PC-9 (cell line): Measurements from ENCODE around the gene LCLAT1. TPM values are rescaled to one million over a fixed set of nuclear protein-coding genes. Genes with fewer than 3 reads are reported as not detected.

Source experiments
- BruUV-seq: library from RNA; stranded (reverse); fragments of 400-500 nt; replicated peaks from 2 replicates; lab custom pipeline; 2021; lab: Mats Ljungman, UMichigan
- CTCF ChIA-PET: fragments of 300-600 bp; sonication (Branson Sonifier 250); formaldehyde crosslinking; loops from one replicate; lab custom pipeline; 2022; ENCODE audit warnings: antibody characterized with exemption; lab: Charles Lee
- POLR2A ChIA-PET: fragments of 300-600 bp; sonication (Branson Sonifier 250); formaldehyde crosslinking; loops from one replicate; lab custom pipeline; 2022; ENCODE audit warnings: antibody characterized with exemption; ENCODE audit not compliant: unreplicated experiment; lab: Charles Lee
- DNase-seq, 2 experiments: peaks; one replicate each; pipeline versions ENCODE4 v3.0.0 to v3.0.0-alpha.2; 2015 to 2022; ENCODE audit warnings: mixed read lengths in 1 of 2
- H2AFZ ChIP-seq: fragments of 200-600 bp; sonication (generic); 2 replicates; pipeline ENCODE4 v1.8.1; 2017; ENCODE audit warnings: antibody characterized with exemption
- H3F3A ChIP-seq: fragments of 200-600 bp; sonication (generic); 2 replicates; pipeline ENCODE4 v1.8.1; 2017; ENCODE audit warnings: antibody characterized with exemption, mild to moderate bottlenecking, low read depth; ENCODE audit not compliant: insufficient read depth
- H3K27ac ChIP-seq: fragments of 200-600 bp; sonication (generic); 2 replicates; pipeline ENCODE4 v1.6.1; 2016; ENCODE audit warnings: mixed run types
- H3K27me3 ChIP-seq: fragments of 200-600 bp; sonication (generic); 2 replicates; pipeline ENCODE4 v1.6.1; 2016; ENCODE audit warnings: low read depth, mixed run types; ENCODE audit not compliant: insufficient read depth
- H3K36me3 ChIP-seq: fragments of 200-600 bp; sonication (generic); 2 replicates; pipeline ENCODE4 v1.6.1; 2016; ENCODE audit warnings: low read depth, mixed run types
- H3K4me1 ChIP-seq: fragments of 200-600 bp; sonication (generic); replicated peaks from 2 replicates; pipeline ENCODE4 v1.6.1; 2016; ENCODE audit warnings: mixed run types; ENCODE audit not compliant: insufficient read depth
- H3K4me2 ChIP-seq: fragments of 200-600 bp; sonication (generic); 2 replicates; pipeline ENCODE4 v1.6.1; 2017; ENCODE audit warnings: mixed run types
- H3K4me3 ChIP-seq: fragments of 200-600 bp; sonication (generic); 2 replicates; pipeline ENCODE4 v1.6.1; 2016; ENCODE audit warnings: mixed run types
- H3K79me2 ChIP-seq: fragments of 200-600 bp; sonication (generic); 2 replicates; pipeline ENCODE4 v1.6.1; 2017; ENCODE audit warnings: low read depth, mixed run types
- H3K9me2 ChIP-seq: fragments of 200-600 bp; sonication (generic); 2 replicates; pipeline ENCODE4 v1.8.1; 2017; ENCODE audit warnings: mild to moderate bottlenecking; ENCODE audit not compliant: insufficient read depth
- H3K9me3 ChIP-seq: fragments of 200-600 bp; sonication (generic); 2 replicates; pipeline ENCODE4 v1.8.1; 2016; ENCODE audit warnings: low read depth; ENCODE audit not compliant: insufficient read depth
- H4K20me1 ChIP-seq: fragments of 200-600 bp; sonication (generic); 2 replicates; pipeline ENCODE4 v1.8.1; 2017; ENCODE audit not compliant: insufficient read depth
- CTCF ChIP-seq: fragments of 200-600 bp; sonication (generic); conservative IDR thresholded peaks from 2 replicates; pipeline ENCODE4 v1.6.1; 2017; ENCODE audit warnings: mixed run types, antibody characterized with exemption, mild to moderate bottlenecking, moderate library complexity
- EZH2 ChIP-seq: fragments of 200-600 bp; sonication (generic); IDR thresholded peaks from 2 replicates; pipeline ENCODE4 v1.8.0; 2017; ENCODE audit warnings: antibody characterized with exemption, low read depth
- intact Hi-C: fragments of 100-400 bp; cut with micrococcal nuclease; formaldehyde crosslinking; loops from one replicate; pipeline ENCODE4 v1.10.0; 2022; ENCODE audit not compliant: unreplicated experiment
- total RNA-seq: library from RNA; stranded (reverse); gene quantifications from 2 replicates; pipeline ENCODE4 v1.2.3, GENCODE V29; 2021

Gene LCLAT1
- total RNA-seq, 1 experiment from 2014 or later: 35.7 TPM

DNA sequence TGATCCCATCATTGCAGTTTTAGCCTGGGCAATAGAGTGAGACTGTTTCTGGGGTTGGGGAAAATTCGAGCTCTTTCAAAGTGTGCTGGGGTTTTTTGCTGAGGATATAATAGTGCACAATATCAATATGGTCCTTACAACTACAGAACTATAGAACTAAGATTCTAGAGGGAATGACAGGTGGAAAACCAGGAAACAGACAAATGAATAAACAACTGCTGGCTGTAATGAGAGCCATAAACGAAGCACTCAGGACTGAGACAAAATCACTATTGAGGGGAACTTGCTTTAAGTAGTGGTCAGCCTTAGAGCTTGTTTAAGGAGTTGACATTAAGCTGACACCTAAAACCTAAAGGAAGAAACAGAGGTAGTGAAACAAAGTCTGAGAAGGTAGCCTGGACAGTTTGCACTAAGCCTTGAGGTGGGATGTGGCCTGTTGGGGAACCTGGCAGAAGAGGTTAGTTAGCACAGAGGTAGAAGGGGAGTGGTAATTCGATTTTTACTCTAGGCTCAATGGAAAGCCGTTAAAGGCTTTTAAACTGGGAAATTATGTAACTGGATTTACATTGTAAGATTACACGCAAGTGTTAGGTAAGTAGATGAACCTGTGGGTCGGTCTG lies 33.8 kb downstream of the LCLAT1 start:
- TF ChIP-seq EZH2 (no peak), CTCF (no peak)
- Histone ChIP-seq H3K4me3 (no peak overlapping the region), H4K20me1 (peaks cover 6% of the 10 kb centered on the region; the same call in 1 of the 2 replicates), H3K4me2 (no peak overlapping the region), H3K4me1 (no peaks in the 10 kb centered on the region), H3K79me2 (peaks cover 36% of the 10 kb centered on the region), H3K9me3 (no peaks in the 10 kb centered on the region), H3K27me3 (no peaks in the 10 kb centered on the region), H3K27ac (no peak overlapping the region), H3K36me3 (no peaks in the 10 kb centered on the region), H3K9me2 (no peaks in the 10 kb centered on the region), H3F3A (no peaks in the 10 kb centered on the region), H2AFZ (no peak overlapping the region)
- POLR2A ChIA-PET: no interaction called here
- CTCF ChIA-PET: no interaction called here
- no peak for DNase-seq
- intact Hi-C loops: no loop called here
- BruUV-seq: no TSS peak

DNA sequence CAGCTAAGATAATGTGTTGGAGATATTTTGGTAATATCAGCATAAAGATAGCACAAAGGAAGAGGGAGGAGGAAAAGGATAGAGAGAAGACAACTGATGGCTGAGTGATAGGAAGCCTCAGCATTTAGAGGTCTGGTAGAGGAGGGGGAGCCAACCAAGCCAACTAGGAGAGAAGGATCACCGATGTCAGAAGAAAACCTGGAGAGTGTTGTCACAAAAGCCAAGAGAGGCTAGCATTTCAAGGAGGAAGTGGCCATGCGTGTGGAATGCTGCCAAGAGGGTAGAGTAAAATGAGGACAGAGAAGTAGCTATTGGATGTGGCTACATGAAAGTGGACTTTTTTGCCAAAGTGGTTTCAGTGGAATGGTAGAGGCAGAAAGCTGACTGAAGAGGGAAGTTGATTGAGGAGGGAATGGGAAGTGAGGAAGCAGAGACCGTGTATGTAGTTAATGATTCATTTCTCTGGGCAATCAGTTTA lies 34.3 kb downstream of the LCLAT1 start:
- no peak overlapping the region for H3K4me2 ChIP-seq
- POLR2A ChIA-PET: no interaction called here
- no peak overlapping the region for H3K27ac ChIP-seq
- no peaks in the 10 kb centered on the region for H3K27me3 ChIP-seq
- CTCF ChIA-PET: no interaction called here
- peaks cover under 1% of the 10 kb centered on the region; the same call in 1 of the 2 replicates for H4K20me1 ChIP-seq
- DNase-seq: no peak
- intact Hi-C loops: no loop called here
- peaks cover 30% of the 10 kb centered on the region for H3K79me2 ChIP-seq
- H2AFZ ChIP-seq: no peak overlapping the region
- H3K9me2 ChIP-seq: no peaks in the 10 kb centered on the region
- H3K4me3 ChIP-seq: no peak overlapping the region
- H3K36me3 ChIP-seq: no peaks in the 10 kb centered on the region
- BruUV-seq: no TSS peak
- no peaks in the 10 kb centered on the region for H3F3A ChIP-seq
- H3K9me3 ChIP-seq: no peaks in the 10 kb centered on the region
- H3K4me1 ChIP-seq: no peaks in the 10 kb centered on the region
- TF ChIP-seq EZH2: no peak
- TF ChIP-seq CTCF: no peak

DNA sequence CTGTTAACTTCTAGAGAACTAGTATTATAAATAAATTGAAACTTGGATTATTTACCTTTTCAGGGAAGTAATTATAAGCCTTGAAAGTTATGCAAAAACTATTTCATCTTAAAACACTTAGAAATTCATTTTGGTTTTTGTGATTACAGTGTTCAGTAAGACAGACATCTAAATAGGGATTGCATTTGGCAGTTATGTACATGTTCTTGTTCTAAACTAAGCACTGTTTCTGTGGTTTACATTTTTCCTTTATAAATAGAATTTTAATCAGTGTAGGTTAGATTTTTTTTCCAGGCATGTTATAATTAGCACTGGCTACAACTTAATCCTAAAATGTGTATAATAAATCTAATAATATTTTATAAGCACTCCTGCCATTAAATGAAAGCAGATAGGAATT lies 35.0 kb downstream of the LCLAT1 start:
- no peak for DNase-seq
- intact Hi-C loops: no loop called here
- TF ChIP-seq EZH2 (no peak), CTCF (no peak)
- BruUV-seq: no TSS peak
- Histone ChIP-seq H3K9me2 (no peaks in the 10 kb centered on the region), H4K20me1 (no peaks in the 10 kb centered on the region), H3K36me3 (no peaks in the 10 kb centered on the region), H3K4me3 (no peak overlapping the region), H3K4me1 (no peaks in the 10 kb centered on the region), H2AFZ (no peak overlapping the region), H3K4me2 (no peak overlapping the region), H3K27me3 (no peaks in the 10 kb centered on the region), H3F3A (no peaks in the 10 kb centered on the region), H3K9me3 (no peaks in the 10 kb centered on the region), H3K27ac (no peak overlapping the region), H3K79me2 (peaks cover 32% of the 10 kb centered on the region)
- ChIA-PET CTCF (no interaction called here), POLR2A (interaction anchor here (0.6 kb wide), 1 partner anchor 13 kb away, joined by 4 read pairs; no protein-coding TSS in a partner anchor)
